HCT116 (cell line): ENCODE measurements around the gene NR1I3. TPM values are rescaled to one million over a fixed set of nuclear protein-coding genes. Genes with fewer than 3 reads are reported as not detected.

Experiments
- ATAC-seq: fragments of 200-7000 bp; cut with Tn5 transposase; 2 replicates; pipeline ENCODE4 v1.9.1; 2020; ENCODE audit warnings: mild to moderate bottlenecking, moderate library complexity
- BruUV-seq: library from RNA; stranded (reverse); fragments of 400-500 nt; replicated peaks from 2 replicates; lab custom pipeline; 2021; lab: Mats Ljungman, UMichigan
- CTCF ChIA-PET: fragments of 300-600 bp; sonication (Branson Sonifier 250); formaldehyde crosslinking; loops from one replicate; lab custom pipeline; 2021; ENCODE audit warnings: antibody characterized with exemption; lab: Charles Lee
- POLR2A ChIA-PET: fragments of 300-600, 350-600 bp; sonication (Branson Sonifier 250); formaldehyde crosslinking; loops from one replicate; lab custom pipeline; 2021; ENCODE audit warnings: antibody characterized with exemption; lab: Charles Lee
- RAD21 ChIA-PET, 2 experiments: fragments of 300-600 bp; sonication (Branson Sonifier 250); formaldehyde crosslinking; loops; one replicate each; lab custom pipeline; 2023; ENCODE audit warnings: low total read pairs in 2 of 2; ENCODE audit not compliant: uncharacterized antibody in 2 of 2, unreplicated experiment in 2 of 2, low non-redundant PET in 1 of 2; lab: Charles Lee
- DNase-seq: peaks from one replicate; pipeline ENCODE4 v3.0.0-alpha.2; 2010; ENCODE audit warnings: low read depth, low spot score
- H2AFZ ChIP-seq: fragments of 200-600 bp; shearing (Covaris generic), sonication (generic); 2 replicates; pipeline ENCODE4 v1.6.1; 2017; ENCODE audit warnings: low read depth, mixed run types, mixed read lengths, antibody characterized with exemption, low read length; ENCODE audit not compliant: poor library complexity, severe bottlenecking
- H3K27ac ChIP-seq: 2 replicates; pipeline ENCODE4 v1.5.1; 2012; ENCODE audit warnings: low read depth, low read length
- H3K27me3 ChIP-seq: fragments of 200-600 bp; sonication (generic); 2 replicates; pipeline ENCODE4 v1.6.1; 2016; ENCODE audit warnings: mixed run types, low read length, mixed read lengths; ENCODE audit not compliant: insufficient read depth
- H3K36me3 ChIP-seq, 2 experiments: fragments of 200-500 bp in 1 of 2; fragments of 200-600 bp in 1 of 2; sonication (Bioruptor generic) in 1 of 2; sonication (generic) in 1 of 2; 2 replicates each; pipeline versions ENCODE4 v1.5.1 to v1.6.1; 2014 to 2016; ENCODE audit warnings: low read length in 2 of 2, inconsistent platforms in 1 of 2, mixed read lengths in 1 of 2, mixed run types in 1 of 2; ENCODE audit not compliant: insufficient read depth in 2 of 2, control insufficient read depth in 1 of 2
- H3K4me1 ChIP-seq, 2 experiments: fragments of 200-600 bp in 1 of 2; sonication (generic) in 1 of 2; 2 replicates each; pipeline versions ENCODE4 v1.5.1 to v1.6.1; 2012 to 2017; ENCODE audit warnings: low read length in 2 of 2, inconsistent platforms in 1 of 2, mild to moderate bottlenecking in 1 of 2, mixed read lengths in 1 of 2, mixed run types in 1 of 2, moderate library complexity in 1 of 2; ENCODE audit not compliant: insufficient read depth in 2 of 2, control insufficient read depth in 1 of 2
- H3K4me2 ChIP-seq: fragments of 200-600 bp; sonication (generic); 2 replicates; pipeline ENCODE4 v1.6.1; 2017; ENCODE audit warnings: mixed run types, low read length, mixed read lengths
- H3K4me3 ChIP-seq, 2 experiments: fragments of 200-600 bp in 1 of 2; sonication (generic) in 1 of 2; replicated peaks in 1 of 2; 2 replicates each; pipeline ENCODE4 v1.5.1; 2011 to 2016; ENCODE audit warnings: low read length in 2 of 2, control low read depth in 1 of 2, low read depth in 1 of 2, mild to moderate bottlenecking in 1 of 2, mixed read lengths in 1 of 2, mixed run types in 1 of 2
- H3K79me2 ChIP-seq: fragments of 200-600 bp; sonication (generic); 2 replicates; pipeline ENCODE4 v1.6.1; 2017; ENCODE audit warnings: mild to moderate bottlenecking, mixed run types, low read length, moderate library complexity, mixed read lengths; ENCODE audit not compliant: insufficient read depth
- H3K9ac ChIP-seq: fragments of 200-600 bp; sonication (generic); 2 replicates; pipeline ENCODE4 v1.6.1; 2016; ENCODE audit warnings: low read length, mixed read lengths
- H3K9me2 ChIP-seq: fragments of 200-600 bp; sonication (generic), shearing (Covaris generic); 2 replicates; pipeline ENCODE4 v1.6.1; 2017; ENCODE audit warnings: mixed run types, mild to moderate bottlenecking, moderate library complexity; ENCODE audit not compliant: insufficient read depth
- H3K9me3 ChIP-seq, 2 experiments: fragments of 200-500 bp in 1 of 2; fragments of 200-600 bp in 1 of 2; sonication (Bioruptor generic) in 1 of 2; sonication (generic) in 1 of 2; 2 replicates each; pipeline ENCODE4 v1.6.1; 2014 to 2017; ENCODE audit warnings: low read length in 2 of 2, mixed read lengths in 2 of 2, inconsistent platforms in 1 of 2, low read depth in 1 of 2, mild to moderate bottlenecking in 1 of 2, mixed run types in 1 of 2, moderate library complexity in 1 of 2; ENCODE audit not compliant: control insufficient read depth in 1 of 2, insufficient read depth in 1 of 2
- H4K20me1 ChIP-seq: fragments of 200-600 bp; sonication (generic), shearing (Covaris generic); 2 replicates; pipeline ENCODE4 v1.6.1; 2017; ENCODE audit warnings: mixed run types, mild to moderate bottlenecking, moderate library complexity; ENCODE audit not compliant: insufficient read depth
- ATF3 ChIP-seq: IDR thresholded peaks from 2 replicates; pipeline ENCODE4 v1.6.1; 2012
- CBX3 ChIP-seq: IDR thresholded peaks from 2 replicates; pipeline ENCODE4 v1.6.1; 2012; ENCODE audit warnings: low read depth
- CTCF ChIP-seq, 3 experiments: fragments of 200-600 bp in 1 of 3; sonication (generic) in 1 of 3; IDR thresholded peaks in 2 of 3; conservative IDR thresholded peaks in 1 of 3; 2 replicates each; pipeline ENCODE4 v1.5.1; 2012 to 2017; ENCODE audit warnings: low read depth in 2 of 3, low read length in 2 of 3, antibody characterized with exemption in 1 of 3, borderline replicate concordance in 1 of 3, control low read depth in 1 of 3, mild to moderate bottlenecking in 1 of 3, mixed read lengths in 1 of 3, mixed run types in 1 of 3, moderate library complexity in 1 of 3; ENCODE audit not compliant: insufficient read depth in 1 of 3
- EGR1 ChIP-seq: IDR thresholded peaks from 2 replicates; pipeline ENCODE4 v1.6.1; 2012; ENCODE audit warnings: low read depth
- ELF1 ChIP-seq: IDR thresholded peaks from 2 replicates; pipeline ENCODE4 v1.6.1; 2012; ENCODE audit warnings: low read depth, borderline replicate concordance
- EZH2 ChIP-seq: fragments of 200-600 bp; sonication (generic); IDR thresholded peaks from 2 replicates; pipeline ENCODE4 v1.6.1; 2017; ENCODE audit warnings: antibody characterized with exemption, mixed run types
- EZH2phosphoT487 ChIP-seq: fragments of 200-600 bp; IDR thresholded peaks from 2 replicates; pipeline ENCODE4 v1.6.1; 2018; ENCODE audit warnings: antibody characterized with exemption, borderline replicate concordance
- FOSL1 ChIP-seq: IDR thresholded peaks from 2 replicates; pipeline ENCODE4 v1.6.1; 2012; ENCODE audit warnings: low read depth
- JUND ChIP-seq: IDR thresholded peaks from 2 replicates; pipeline ENCODE4 v1.6.1; 2012
- MAX ChIP-seq: IDR thresholded peaks from 2 replicates; pipeline ENCODE4 v1.6.1; 2012
- POLR2A ChIP-seq: IDR thresholded peaks from 2 replicates; pipeline ENCODE4 v1.7.0; 2011; ENCODE audit warnings: borderline replicate concordance; ENCODE audit not compliant: insufficient read depth, insufficient read length; ENCODE audit errors: extremely low read depth
- RAD21 ChIP-seq: IDR thresholded peaks from 2 replicates; pipeline ENCODE4 v1.6.1; 2012; ENCODE audit warnings: low read depth, mild to moderate bottlenecking
- REST ChIP-seq: IDR thresholded peaks from 2 replicates; pipeline ENCODE4 v1.6.1; 2012; ENCODE audit warnings: low read depth
- SIN3A ChIP-seq: IDR thresholded peaks from 2 replicates; pipeline ENCODE4 v1.6.1; 2012; ENCODE audit warnings: low read depth
- SP1 ChIP-seq: IDR thresholded peaks from 2 replicates; pipeline ENCODE4 v1.6.1; 2012; ENCODE audit warnings: low read depth
- TCF7L2 ChIP-seq: IDR thresholded peaks from 2 replicates; pipeline ENCODE4 v1.7.0; 2011; ENCODE audit warnings: borderline replicate concordance, inconsistent platforms; ENCODE audit not compliant: insufficient read depth, insufficient read length; ENCODE audit errors: extremely low read depth
- YY1 ChIP-seq: IDR thresholded peaks from 2 replicates; pipeline ENCODE4 v1.6.1; 2011; ENCODE audit warnings: low read length, low read depth, moderate library complexity, mild to moderate bottlenecking; ENCODE audit not compliant: insufficient replicate concordance; ENCODE audit errors: extremely low read depth
- ZBTB33 ChIP-seq: IDR thresholded peaks from 2 replicates; pipeline ENCODE4 v1.6.1; 2011; ENCODE audit warnings: mild to moderate bottlenecking, low read length, moderate library complexity; ENCODE audit not compliant: insufficient replicate concordance; ENCODE audit errors: extremely low read depth
- ZFX ChIP-seq: fragments of 450-650 bp; IDR thresholded peaks from 2 replicates; pipeline ENCODE4 v1.6.1; 2017
- ZNF274 ChIP-seq: fragments of 200-500 bp; sonication (Bioruptor generic); IDR thresholded peaks from 2 replicates; pipeline ENCODE4 v1.6.1; 2014; ENCODE audit warnings: mild to moderate bottlenecking, low read depth, low read length, inconsistent platforms
- intact Hi-C: fragments of 100-400 bp; cut with micrococcal nuclease; formaldehyde crosslinking; loops from 2 replicates; pipeline ENCODE4 v1.10.0; 2022
- total RNA-seq: library from RNA; stranded (reverse); gene quantifications from one replicate; pipeline ENCODE4 v1.2.1, GENCODE V29; 2021; ENCODE audit not compliant: unreplicated experiment

The NR1I3 gene
- total RNA-seq, 1 experiment from 2014 or later: not detected

- DNase-seq (no peak), ATAC-seq (no peak)
- H3K4me1 ChIP-seq: no peaks in the 10 kb centered on the region
- H3K9me3 ChIP-seq: no peaks in the 10 kb centered on the region
- H3K27ac ChIP-seq: no peak overlapping the region
- intact Hi-C loops: no loop called here
- ChIA-PET RAD21 (no interaction called here), CTCF (no interaction called here), POLR2A (no interaction called here)
- H3K4me2 ChIP-seq: no peak overlapping the region
- no peak overlapping the region for H2AFZ ChIP-seq
- peaks cover 10 to 12% of the 10 kb centered on the region in 2 experiments; a peak in 3 of 4 replicates for H3K36me3 ChIP-seq
- H3K27me3 ChIP-seq: no peaks in the 10 kb centered on the region
- 0 out of 2 replicates have a peak, but pooled peaks cover 3% of the 10 kb centered on the region for H3K9me2 ChIP-seq
- H3K79me2 ChIP-seq: no peaks in the 10 kb centered on the region
- no peaks in the 10 kb centered on the region for H4K20me1 ChIP-seq
- BruUV-seq: no TSS peak
- H3K4me3 ChIP-seq: no peak overlapping the region
- no peak overlapping the region for H3K9ac ChIP-seq
- no peak for TF ChIP-seq RAD21
- TF ChIP-seq TCF7L2: no peak
- TF ChIP-seq ELF1: no peak
- TF ChIP-seq JUND: no peak
- no peak for TF ChIP-seq ZNF274
- TF ChIP-seq POLR2A: no peak
- no peak for TF ChIP-seq YY1
- TF ChIP-seq SP1: no peak
- TF ChIP-seq SIN3A: no peak
- TF ChIP-seq FOSL1: no peak
- no peak for TF ChIP-seq ZBTB33
- no peak for TF ChIP-seq REST
- TF ChIP-seq CTCF (IDR thresholded peaks at IDR 0.05 in 2 of 3, conservative IDR thresholded peaks at IDR 0.05 in 1 of 3; ENCODE audit: borderline replicate concordance in 1 of 3, insufficient read depth in 1 of 3, low read depth in 2 of 3, low read length in 2 of 3): no peak
- no peak for TF ChIP-seq EGR1
- TF ChIP-seq CBX3: no peak
- TF ChIP-seq EZH2phosphoT487: no peak
- TF ChIP-seq EZH2: no peak
- TF ChIP-seq ATF3: no peak
- TF ChIP-seq MAX: no peak
- no peak for TF ChIP-seq ZFX
These were observed 19.5 kb downstream of the NR1I3 start for GRCh38 chr1:161218301-161219077.
